PC-9 (cell line): ENCODE data around the gene RBM28.

Experiments
- EZH2 ChIP-seq: fragments of 200-600 bp; sonication (generic); IDR thresholded peaks from 2 replicates; pipeline ENCODE4 v1.8.0; 2017; ENCODE audit warnings: antibody characterized with exemption, low read depth
- TF ChIP-seq, protein P1 (sequence below): fragments of 200-600 bp; sonication (generic); conservative IDR thresholded peaks from 2 replicates; pipeline ENCODE4 v1.6.1; 2017; ENCODE audit warnings: mixed run types, antibody characterized with exemption, mild to moderate bottlenecking, moderate library complexity

GRCh38 chr7:128360359-128360678 lies 16.6 kb upstream of the RBM28 start:
- TF ChIP-seq EZH2, result no peak
- TF ChIP-seq, protein P1, sequence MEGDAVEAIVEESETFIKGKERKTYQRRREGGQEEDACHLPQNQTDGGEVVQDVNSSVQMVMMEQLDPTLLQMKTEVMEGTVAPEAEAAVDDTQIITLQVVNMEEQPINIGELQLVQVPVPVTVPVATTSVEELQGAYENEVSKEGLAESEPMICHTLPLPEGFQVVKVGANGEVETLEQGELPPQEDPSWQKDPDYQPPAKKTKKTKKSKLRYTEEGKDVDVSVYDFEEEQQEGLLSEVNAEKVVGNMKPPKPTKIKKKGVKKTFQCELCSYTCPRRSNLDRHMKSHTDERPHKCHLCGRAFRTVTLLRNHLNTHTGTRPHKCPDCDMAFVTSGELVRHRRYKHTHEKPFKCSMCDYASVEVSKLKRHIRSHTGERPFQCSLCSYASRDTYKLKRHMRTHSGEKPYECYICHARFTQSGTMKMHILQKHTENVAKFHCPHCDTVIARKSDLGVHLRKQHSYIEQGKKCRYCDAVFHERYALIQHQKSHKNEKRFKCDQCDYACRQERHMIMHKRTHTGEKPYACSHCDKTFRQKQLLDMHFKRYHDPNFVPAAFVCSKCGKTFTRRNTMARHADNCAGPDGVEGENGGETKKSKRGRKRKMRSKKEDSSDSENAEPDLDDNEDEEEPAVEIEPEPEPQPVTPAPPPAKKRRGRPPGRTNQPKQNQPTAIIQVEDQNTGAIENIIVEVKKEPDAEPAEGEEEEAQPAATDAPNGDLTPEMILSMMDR, result no peak
